Stimulated activated CD4-positive, alpha-beta T cell treated with anti-CD3 and anti-CD28 coated beads, Interleukin-15, amount 100 ng/mL, for 1 hour (primary cell): ENCODE results near the gene TNFAIP2.

ENCODE experiments used
- DNase-seq, 2 donors: peaks; one replicate each; pipeline ENCODE4 v3.0.0-alpha.2; 2020; ENCODE audit warnings: low read depth in 1 of 2, low spot score in 1 of 2

Gene TNFAIP2

DNA sequence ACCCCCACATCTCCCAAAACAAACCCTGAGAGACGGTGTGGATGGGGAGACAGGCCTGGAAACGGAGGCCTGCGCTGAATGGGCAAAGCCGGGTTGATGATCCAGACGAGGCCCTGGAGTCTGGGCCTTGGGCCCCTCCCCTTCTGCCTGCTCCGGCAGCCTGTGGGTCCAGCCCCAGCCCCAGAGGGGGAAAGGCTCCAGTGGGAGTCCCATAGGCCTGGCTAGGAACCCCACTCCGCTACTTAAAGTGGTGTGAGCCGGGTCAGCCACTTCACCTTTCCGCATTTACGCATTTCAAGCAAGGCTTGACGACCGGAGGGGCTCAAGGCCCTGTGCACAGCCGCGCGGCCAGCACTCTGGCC is 695 bp upstream of the TNFAIP2 start:
- DNase-seq: no peak

DNA sequence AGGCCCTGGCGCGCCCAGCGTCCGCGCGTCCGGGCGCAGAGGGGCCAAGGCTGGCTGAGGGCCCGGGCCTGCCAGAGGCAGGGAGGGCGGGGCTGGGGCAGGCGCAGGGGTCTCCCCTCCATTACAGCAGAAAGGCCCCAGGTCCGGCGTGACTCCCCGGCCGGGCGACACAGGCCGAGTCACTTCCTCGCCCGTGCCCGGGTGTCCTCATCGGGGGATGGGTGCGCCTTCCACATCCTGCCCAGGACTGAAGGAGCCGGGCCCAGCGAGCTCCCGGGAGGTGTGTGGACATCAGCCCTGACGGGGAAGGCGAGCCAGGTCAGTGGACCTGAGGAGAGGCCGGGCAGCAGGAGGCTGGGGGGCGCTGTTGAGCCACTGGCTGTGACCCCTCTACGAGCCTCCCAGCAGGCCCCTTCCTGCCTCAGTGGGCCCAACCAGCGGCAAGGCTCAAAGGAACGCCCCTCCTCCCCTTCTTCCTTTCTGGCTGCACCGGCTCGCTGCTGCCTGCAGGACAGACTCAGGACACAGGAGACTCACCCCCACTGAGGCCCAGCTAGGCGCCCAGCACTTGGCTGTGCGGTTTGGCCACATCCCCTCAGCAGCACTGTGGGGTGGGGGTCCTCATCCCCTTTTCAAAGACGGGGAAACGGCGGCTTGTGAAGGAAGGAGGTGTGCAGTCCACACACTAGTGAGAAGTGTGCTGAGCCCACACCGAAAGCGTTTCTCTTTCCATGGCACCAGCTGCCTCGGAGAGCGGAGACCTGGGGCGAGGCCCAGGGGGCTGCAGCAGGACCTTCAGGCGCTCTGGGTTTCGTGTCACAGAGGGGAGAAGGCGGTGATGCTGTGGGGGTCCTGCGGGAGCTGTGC is 606 bp downstream of the TNFAIP2 start:
- DNase-seq: no peak

DNA sequence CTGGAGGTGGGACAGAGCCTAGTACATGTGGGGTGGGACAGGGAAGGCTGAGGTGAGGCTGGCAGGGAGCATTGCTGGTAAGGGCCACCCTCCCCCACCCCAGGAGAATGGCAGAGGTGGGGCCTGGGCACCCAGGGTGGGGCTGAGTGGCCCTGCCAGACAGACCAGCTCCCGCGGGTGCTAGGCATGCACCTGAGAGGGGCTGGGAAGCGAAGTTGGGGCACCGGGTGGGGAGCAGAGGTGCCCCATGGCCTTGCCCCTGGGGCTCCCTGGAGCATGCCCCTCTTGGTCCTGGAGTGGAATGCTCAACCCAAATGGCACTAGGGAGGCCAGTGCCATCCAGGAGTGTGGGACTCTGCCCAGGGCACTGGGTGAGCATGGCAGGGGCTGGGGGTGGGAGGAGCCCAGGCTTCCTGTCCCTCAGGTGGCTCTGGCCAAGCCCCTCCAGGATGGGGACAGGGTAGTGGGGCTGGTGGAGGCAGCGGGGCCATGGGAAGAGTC is 1.3 kb downstream of the TNFAIP2 start:
- DNase-seq: no peak

DNA sequence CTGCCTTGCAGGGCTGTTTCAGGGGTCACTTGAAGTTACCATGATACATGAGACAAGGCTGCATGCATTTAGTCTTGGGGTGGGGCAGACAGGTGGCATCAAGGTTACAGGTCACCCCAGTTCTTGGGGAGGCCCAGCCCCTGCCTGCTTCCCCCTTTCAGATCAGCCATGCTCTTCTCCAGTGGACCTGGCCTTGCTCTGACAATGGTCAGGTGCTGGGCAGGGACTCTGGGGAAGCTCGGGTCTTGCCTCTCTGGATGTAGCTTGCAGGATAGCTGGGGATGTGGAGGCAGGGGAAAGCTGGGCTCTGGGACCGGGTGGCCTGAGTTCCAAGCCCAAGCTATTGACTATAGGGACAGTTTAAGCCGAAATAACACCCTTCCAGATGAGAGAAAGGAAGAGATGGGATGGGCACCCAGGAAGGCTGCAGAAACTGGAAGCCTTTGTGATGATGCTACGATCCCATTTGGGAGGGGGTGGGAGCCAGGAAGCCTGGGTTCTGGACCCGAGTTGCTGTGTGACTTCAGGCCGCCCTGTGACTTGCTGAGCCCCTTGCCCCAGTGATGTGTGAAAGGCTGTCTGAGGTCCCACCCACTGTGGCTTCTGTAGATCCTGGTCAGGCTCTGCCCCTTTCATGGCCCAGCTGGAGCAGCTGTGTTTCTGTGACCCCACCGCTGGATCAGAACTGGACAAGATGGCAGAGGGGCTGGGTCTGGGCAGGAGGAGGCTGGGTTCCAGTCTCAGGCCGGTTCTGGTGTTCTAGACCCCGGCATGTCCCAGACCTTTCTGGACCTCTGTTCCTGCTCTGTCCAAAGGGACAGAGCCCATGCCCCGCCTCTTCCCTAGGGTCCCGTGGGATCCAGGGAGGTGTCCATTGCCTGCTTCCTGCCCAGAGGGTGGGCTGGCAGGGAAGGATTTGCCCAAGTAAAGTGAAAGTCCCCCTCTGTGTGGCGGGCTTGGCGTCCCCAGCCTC is 2.1 kb downstream of the TNFAIP2 start:
- DNase-seq: no peak

DNA sequence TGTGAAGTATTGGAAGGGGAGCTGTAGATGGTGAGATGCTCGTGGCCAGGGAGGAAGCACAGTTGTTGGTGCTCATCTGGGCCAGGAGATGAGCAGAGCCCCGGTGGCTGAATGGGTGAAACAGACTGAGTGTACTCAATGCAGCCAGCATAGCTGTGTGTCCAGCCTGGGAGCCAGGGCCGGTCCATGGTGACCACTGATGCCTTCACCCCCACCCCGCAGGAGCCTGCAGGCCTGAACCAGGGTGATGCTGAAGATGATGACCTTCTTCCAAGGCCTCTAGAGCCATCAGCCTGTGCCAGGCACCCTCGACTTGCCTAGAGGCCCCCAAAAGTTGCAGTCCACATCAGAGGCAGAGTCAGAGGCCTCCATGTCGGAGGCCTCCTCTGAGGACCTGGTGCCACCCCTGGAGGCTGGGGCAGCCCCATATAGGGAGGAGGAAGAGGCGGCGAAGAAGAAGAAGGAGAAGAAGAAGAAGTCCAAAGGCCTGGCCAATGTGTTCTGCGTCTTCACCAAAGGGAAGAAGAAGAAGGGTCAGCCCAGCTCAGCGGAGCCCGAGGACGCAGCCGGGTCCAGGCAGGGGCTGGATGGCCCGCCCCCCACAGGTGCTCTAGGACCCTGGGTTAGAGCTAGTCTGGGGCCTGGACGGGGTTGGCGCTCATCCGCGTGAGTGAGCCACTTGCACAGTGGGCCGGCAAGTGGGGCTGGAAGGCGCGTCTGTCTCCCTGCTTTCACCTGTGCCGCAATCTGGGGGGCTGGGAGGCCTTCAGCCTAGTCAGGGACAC is 3.0 kb downstream of the TNFAIP2 start:
- DNase-seq: no peak

DNA sequence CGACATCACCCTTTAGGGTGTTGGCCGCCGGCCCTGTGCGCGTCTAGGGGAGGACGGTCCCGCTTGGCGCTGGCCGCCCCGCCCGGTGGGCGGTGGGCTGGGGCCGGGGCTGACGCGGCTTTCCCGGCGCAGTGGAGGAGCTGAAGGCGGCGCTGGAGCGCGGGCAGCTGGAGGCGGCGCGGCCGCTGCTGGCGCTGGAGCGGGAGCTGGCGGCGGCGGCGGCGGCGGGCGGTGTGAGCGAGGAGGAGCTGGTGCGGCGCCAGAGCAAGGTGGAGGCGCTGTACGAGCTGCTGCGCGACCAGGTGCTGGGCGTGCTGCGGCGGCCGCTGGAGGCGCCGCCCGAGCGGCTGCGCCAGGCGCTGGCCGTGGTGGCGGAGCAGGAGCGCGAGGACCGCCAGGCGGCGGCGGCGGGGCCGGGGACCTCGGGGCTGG is 3.6 kb downstream of the TNFAIP2 start:
- no peak for DNase-seq

DNA sequence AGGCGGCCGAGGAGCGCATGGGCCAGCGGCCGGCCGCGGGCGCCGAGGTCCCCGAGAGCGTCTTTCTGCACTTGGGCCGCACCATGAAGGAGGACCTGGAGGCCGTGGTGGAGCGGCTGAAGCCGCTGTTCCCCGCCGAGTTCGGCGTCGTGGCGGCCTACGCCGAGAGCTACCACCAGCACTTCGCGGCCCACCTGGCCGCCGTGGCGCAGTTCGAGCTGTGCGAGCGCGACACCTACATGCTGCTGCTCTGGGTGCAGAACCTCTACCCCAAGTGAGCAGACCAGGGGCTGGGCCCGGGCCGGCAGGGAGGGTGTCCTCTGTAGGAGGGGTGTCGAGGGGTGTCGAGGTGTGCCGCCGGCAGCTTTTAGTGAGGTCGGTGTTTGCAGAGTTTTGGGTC is 4.1 kb downstream of the TNFAIP2 start:
- DNase-seq: no peak

DNA sequence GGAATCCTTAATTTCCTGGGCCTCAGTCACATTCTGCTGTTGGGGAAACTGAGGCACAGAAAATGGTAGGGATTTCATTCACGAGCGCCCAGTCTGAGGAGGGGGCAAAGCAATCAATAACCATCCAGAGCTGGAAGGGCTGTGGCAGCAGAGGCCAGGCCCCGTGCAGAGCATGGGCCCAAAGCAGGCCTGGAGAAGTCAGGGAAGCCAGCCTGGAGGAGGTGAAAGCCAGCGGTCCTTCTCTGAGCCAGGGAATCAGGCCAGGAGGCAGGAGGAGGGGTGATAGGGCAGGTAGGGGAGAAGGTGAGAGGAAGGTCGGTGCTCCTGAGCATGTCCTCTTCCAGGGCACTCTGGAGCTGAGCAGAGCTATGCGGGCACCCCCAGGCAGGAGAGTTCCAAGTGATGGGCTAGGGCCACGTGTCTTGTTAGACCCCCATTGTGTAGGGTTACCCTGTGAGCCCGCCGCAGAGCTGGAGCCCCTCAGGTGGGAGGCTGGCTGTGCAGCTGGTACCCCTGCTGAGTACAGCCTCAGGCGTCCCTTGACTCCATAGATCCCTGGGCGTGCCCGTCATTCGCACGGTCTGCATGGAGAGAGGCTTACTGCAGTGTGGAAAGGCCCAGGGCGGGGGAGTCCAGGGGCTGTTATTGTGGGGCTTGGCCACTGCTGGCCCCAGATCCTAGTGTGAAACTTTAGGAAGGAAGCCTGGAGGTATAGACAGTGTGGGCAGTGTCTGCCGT is 4.8 kb downstream of the TNFAIP2 start:
- DNase-seq: no peak

DNA sequence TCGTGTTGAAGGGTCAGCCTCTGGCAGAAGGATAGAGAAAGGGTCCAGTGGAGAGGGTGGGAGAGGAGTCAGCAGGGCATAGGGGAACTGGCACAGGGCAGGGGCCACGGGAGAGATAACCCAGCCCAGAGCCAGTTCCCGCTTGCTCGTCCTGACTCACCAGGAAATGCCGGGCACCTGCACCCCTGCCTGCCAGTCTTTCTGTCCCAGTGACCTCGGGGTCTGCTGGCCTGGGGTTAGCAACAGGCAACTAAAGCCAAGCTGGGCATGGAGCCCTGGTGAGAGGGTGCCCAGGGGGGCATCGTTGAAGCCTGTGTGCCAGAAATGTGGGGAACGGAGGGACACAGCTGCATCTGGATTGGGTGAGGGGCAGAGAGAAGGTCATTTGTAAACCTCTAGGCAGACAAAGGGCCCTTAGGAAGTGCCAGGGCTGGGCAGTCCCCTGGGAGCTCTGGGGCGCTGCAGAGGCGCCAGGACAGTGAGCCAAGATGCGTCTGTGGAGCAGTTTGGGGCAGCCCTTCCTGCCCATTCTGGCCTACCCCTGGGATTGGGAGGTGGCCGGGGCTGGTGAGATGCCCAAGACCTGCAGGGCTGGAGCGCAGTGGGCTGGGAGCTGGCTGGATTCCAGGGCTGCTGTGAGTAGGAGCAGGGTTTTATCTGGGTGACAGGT is 5.5 kb downstream of the TNFAIP2 start:
- DNase-seq: no peak

DNA sequence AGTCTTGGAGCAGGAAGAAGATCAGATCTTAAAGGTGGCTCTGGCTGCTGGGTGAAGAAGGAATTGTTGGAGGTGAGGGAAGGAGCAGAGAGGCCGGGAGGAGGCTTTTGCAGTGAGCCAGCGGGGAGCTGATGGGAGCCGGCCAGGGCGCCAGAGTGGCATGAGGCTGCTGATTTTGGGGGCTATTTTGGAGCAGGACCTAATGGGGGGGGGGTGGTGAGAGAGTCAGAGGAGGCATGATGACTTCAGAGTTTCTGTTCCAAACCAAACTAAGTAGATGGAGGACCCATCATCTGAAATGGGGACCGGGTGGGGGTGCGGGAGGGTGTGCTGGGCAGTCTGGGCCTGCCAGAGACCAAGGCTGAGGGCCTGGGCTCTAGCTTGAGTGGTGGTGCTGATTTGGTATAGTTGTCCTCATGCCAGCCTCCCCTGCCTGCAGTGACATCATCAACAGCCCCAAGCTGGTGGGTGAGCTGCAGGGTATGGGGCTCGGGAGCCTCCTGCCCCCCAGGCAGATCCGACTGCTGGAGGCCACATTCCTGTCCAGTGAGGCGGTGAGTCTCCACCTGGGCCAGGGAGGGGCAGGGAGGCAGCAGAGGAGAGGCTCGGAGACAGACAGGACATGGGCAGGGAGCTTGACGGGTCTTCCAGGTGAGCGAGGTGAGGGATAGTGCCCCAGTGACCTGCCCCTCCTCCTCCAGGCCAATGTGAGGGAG is 6.2 kb downstream of the TNFAIP2 start:
- no peak for DNase-seq

DNA sequence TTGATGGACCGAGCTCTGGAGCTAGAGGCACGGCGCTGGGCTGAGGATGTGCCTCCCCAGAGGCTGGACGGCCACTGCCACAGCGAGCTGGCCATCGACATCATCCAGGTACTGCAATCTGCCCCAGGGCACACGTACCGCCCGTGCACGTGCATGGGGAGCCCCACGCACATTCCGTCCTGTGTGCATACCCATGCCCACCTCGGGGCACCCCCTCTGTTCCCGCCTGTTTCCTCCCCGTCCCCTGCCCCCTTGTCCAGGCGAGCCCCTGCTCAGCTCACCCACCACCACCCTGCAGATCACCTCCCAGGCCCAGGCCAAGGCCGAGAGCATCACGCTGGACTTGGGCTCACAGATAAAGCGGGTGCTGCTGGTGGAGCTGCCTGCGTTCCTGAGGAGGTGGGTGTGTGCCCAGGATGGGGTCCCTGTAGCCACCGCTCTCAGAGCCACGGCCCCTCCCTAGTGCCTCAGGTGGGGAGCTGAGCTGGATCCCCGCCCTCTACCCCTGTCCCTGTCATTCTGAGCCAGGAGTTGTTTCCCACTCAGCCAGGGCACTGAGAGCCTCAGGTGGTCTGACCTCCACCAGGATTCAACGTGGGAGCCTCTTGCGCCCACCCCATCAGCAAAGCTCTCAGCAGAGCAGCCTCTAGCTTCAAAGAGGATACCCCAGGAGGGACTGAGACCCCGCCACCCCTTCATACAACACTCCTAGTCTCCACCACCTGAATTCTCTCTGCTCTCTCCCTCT is 6.9 kb downstream of the TNFAIP2 start:
- no peak for DNase-seq

DNA sequence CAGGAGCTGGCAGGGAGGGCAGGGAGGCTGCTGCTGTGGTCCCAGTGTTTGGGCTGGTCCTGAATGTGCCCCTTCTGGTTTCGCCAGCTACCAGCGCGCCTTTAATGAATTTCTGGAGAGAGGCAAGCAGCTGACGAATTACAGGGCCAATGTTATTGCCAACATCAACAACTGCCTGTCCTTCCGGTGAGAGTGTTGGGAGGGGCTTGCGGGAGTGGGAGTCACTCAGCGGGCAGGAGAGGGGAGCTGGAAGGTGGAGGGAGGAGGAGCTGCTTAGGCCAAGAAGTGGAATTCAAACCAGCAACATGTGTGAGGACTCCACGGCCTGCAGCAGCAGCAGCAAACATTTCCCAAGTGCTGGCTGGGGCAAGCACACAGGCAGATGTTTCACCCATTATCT is 7.7 kb downstream of the TNFAIP2 start:
- DNase-seq: no peak

DNA sequence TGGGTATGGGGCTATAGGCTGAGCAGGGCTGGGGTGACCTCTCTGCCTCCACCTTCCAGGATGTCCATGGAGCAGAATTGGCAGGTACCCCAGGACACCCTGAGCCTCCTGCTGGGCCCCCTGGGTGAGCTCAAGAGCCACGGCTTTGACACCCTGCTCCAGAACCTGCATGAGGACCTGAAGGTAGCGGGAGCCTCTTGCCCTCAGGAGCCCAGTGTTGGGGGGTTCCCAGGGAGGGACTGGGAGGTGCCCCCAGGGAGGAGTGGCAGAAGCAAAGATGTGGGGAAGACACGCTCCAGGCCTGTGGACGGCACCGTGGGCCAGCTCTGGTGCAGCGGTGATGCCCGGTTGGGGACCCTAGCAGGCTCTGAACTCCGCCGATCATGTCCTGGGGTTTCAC is 8.3 kb downstream of the TNFAIP2 start:
- DNase-seq: no peak

DNA sequence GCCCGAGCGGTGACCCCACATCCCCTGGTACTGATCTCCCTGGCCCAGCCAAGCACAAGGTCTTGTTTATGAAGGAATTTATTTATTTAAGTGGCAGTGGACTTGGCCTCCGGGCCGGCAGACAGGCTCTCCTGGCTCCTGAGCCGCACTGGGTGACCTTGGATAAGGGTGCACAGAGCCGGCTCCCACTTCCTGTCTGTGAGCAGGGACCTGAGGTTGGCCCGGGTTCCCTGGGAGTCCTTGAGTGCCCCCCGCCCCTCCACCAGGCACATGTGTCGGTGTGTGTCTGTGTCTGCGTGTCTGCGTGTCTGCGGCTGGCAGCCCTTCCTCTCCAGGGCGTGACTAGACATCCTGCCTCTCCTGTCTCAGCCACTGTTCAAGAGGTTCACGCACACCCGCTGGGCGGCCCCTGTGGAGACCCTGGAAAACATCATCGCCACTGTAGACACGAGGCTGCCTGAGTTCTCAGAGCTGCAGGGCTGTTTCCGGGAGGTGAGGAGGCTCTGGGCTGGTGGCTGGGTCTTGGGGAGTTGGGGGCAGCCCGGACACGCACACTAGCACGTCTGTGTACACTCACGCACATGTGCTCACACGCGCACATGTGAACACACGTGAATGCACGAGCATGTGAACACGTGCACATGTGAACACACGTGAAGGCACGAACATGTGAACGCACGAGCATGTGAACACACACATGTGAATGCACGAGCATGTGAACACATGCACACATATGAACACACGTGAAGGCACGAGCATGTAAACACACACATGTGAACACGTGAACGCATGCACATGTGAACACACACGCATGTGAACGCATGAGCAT is 9.3 kb downstream of the TNFAIP2 start:
- no peak for DNase-seq

DNA sequence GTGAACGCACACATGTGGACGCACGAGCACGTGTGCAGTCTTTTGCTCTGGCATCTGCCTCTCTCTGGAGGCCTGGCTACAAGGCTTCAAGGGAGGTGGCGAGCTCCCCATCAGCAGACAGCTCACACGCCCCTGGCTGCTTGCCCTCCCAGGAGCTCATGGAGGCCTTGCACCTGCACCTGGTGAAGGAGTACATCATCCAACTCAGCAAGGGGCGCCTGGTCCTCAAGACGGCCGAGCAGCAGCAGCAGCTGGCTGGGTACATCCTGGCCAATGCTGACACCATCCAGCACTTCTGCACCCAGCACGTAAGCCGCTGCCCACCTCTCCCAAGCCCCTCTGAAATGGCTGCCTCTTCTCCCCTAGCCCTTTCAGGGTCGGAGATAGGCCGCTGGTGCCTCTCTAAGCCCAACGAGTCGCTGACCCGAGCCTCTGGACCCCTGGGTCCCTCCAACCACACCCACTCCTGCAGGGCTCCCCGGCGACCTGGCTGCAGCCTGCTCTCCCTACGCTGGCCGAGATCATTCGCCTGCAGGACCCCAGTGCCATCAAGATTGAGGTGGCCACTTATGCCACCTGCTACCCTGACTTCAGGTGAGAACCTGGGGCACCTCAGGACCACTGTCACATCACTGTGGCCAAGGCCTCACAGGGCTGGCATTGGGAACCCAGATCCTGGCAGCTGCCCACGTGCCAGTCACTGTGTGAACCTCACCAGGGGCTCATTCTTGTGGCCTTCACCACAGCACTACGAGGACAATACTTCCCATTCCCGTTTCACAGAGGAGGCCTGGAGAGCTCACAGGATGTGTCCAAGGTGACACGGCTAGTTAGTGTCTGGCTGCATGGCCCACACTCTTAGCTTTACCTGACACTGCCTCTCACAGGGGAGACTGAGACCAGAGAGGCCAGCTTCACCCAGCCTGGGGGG is 10.2 kb downstream of the TNFAIP2 start:
- no peak for DNase-seq

DNA sequence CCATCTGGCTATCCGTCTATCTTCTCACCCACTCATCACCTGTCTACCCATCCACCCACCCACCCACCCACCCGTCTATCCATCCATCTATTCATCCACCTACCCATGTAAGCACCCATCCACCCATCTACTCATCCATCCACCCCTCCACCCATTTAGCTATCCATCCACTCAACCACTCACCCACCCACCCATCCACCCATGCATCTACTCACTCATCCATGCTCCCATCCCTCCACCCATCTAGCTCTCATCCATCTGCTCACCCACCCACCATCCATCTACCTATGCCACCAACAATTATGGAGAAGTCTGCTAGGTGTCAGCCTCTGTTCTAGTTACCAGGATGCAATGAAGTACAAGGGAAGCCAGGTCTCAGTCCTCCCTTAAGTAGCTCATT is 11.1 kb downstream of the TNFAIP2 start:
- no peak for DNase-seq

DNA sequence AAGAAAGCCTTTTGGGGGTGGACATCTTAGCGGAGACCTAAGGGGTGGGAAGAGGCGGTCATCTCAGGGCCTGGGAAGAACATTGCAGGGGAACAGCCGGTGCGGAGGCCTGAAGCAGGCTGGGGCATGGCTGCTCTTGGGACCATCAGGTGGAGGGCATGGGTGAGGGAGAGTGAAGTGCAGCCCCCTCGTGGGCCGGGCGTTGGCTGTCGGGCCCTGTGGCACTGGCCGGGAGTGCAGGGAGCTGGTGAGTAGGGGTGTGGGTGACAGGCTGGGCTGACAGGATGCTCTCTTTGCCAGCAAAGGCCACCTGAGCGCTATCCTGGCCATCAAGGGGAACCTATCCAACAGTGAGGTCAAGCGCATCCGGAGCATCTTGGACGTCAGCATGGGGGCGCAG is 11.7 kb downstream of the TNFAIP2 start:
- DNase-seq: no peak
